WERI-Rb-1 (cell line): ENCODE measurements around the gene KDM4C.

Experiments
- DNase-seq: peaks from one replicate; pipeline ENCODE4 v3.0.0-alpha.2; 2020
- H3K27ac ChIP-seq: fragments of 250-450 bp; sonication (Bioruptor Pico); 2 replicates; pipeline ENCODE4 v1.5.1; 2020; ENCODE audit warnings: mild to moderate bottlenecking, moderate library complexity
- H3K27me3 ChIP-seq: fragments of 250-450 bp; sonication (Bioruptor Pico); 2 replicates; pipeline ENCODE4 v1.5.1; 2021; ENCODE audit warnings: mild to moderate bottlenecking, low read depth, moderate library complexity; ENCODE audit not compliant: insufficient read depth, severe bottlenecking
- H3K36me3 ChIP-seq: fragments of 250-450 bp; sonication (Bioruptor Pico); 2 replicates; pipeline ENCODE4 v1.5.1; 2020; ENCODE audit warnings: mild to moderate bottlenecking, moderate library complexity
- H3K4me3 ChIP-seq: 2 replicates; pipeline ENCODE4 v1.5.1; 2011; ENCODE audit warnings: low read depth, mild to moderate bottlenecking, control low read depth, low read length
- H3K9me3 ChIP-seq: fragments of 250-450 bp; sonication (Bioruptor Pico); 2 replicates; pipeline ENCODE4 v1.5.1; 2021; ENCODE audit warnings: mild to moderate bottlenecking, moderate library complexity; ENCODE audit not compliant: severe bottlenecking
- TF ChIP-seq, protein P1 (sequence below): IDR thresholded peaks from 2 replicates; pipeline ENCODE4 v1.5.1; 2011; ENCODE audit warnings: low read depth, mild to moderate bottlenecking, control low read depth, inconsistent platforms, low read length

The KDM4C gene

DNA sequence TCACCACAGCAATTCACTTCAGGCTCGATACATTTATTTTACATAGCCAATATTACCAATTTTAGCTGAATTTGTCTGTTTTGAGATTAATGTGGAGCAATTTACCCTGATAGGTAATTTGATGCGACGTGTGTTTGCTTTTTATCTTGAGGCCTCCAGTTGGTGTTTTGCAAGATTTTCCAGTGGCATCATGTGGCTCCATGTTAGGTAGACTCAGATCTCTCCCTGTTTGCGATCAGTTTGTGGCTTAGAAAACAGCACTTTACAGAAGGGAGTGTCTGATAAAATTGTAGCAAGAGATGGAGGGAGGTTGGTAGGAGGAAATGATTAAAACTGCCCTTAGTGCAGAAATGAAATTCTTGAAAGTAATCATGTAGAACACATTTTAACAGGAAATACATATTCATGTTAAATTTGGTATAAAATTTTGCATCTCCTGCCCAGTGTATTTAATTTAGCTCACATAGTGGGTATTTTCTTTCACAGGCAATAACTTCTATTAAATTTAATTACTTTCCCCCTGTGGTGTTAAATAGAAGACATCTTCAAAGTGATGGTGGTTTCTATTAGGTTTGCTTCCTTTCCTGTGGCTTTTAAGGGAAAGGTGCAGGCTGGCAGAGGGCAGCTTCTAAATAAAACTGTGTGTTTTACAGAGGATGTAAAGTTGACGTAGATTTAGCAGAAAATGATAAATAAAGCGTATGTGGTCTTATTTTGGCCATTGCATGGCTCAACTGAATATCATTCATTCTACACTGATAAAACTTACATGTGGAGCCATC lies 135.8 kb downstream of the KDM4C start:
- Histone ChIP-seq H3K36me3 (no peaks in the 10 kb centered on the region), H3K4me3 (no peak overlapping the region), H3K27me3 (no peaks in the 10 kb centered on the region), H3K9me3 (no peaks in the 10 kb centered on the region), H3K27ac (no peak overlapping the region)
- no peak for DNase-seq
- TF ChIP-seq, protein P1, sequence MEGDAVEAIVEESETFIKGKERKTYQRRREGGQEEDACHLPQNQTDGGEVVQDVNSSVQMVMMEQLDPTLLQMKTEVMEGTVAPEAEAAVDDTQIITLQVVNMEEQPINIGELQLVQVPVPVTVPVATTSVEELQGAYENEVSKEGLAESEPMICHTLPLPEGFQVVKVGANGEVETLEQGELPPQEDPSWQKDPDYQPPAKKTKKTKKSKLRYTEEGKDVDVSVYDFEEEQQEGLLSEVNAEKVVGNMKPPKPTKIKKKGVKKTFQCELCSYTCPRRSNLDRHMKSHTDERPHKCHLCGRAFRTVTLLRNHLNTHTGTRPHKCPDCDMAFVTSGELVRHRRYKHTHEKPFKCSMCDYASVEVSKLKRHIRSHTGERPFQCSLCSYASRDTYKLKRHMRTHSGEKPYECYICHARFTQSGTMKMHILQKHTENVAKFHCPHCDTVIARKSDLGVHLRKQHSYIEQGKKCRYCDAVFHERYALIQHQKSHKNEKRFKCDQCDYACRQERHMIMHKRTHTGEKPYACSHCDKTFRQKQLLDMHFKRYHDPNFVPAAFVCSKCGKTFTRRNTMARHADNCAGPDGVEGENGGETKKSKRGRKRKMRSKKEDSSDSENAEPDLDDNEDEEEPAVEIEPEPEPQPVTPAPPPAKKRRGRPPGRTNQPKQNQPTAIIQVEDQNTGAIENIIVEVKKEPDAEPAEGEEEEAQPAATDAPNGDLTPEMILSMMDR, result no peak

DNA sequence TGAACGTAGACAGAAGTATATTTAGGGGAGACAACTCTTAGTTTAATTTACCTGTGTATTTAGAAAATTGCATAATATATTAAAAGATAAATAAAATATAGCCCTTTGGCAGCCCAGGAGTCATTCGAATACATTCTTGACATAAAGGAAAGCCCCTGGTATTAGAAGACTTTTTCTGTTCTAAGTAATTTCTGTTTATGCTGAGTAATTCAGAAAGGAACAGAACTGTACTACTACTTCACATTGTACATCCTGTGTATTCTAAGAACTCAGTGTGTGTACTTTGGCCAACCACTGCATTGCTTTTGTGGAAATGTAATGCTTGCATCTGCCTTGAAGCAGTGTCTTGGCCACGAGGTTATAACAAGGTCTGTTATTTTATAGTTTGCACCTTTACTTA lies 136.4 kb downstream of the KDM4C start:
- DNase-seq, result no peak
- H3K4me3 ChIP-seq, result no peak overlapping the region
- H3K27ac ChIP-seq, result no peak overlapping the region
- no peaks in the 10 kb centered on the region for H3K9me3 ChIP-seq
- no peaks in the 10 kb centered on the region for H3K36me3 ChIP-seq
- H3K27me3 ChIP-seq, result no peaks in the 10 kb centered on the region
- TF ChIP-seq, protein P1, result no peak

DNA sequence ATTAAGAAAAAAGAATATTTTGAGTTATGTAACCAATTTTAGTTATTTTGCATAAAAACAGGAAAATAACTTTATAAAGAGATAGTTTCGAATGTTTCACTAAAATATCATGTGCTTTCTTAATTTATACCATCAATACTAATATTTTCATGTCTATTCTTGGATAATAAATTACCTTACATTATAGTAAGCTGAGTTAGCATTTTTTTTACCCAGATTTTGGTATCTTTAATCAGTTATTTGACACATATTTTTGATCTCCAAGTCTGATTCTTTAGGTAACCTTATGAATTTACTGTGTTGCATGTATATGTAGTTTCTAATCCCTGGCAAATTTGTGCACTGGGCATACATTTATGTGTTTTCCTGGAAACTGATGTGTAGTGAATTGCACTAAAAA lies 138.0 kb downstream of the KDM4C start:
- no peak for DNase-seq
- no peaks in the 10 kb centered on the region for H3K36me3 ChIP-seq
- no peaks in the 10 kb centered on the region for H3K27me3 ChIP-seq
- no peak overlapping the region for H3K27ac ChIP-seq
- H3K9me3 ChIP-seq, result no peaks in the 10 kb centered on the region
- no peak overlapping the region for H3K4me3 ChIP-seq
- TF ChIP-seq, protein P1, result no peak

DNA sequence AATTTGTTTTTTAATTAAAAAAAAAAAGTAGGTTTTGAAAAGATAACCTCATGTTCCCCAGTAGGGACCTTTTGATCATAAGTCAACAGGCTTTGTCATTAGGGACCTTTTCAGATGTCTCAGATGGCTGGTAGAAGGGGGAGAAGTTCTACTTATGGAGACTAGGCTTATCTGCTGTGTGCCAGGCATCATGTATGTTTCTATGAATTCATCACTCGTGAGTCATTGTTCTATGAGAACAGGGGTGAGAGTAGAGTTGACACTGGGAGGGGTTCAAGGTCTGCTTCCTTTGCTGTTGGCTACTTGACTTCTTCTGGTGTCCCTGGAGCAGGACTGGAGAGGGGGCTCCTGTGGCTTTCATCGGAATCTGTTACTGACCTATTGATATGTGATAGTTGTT lies 138.8 kb downstream of the KDM4C start:
- no peaks in the 10 kb centered on the region for H3K36me3 ChIP-seq
- no peaks in the 10 kb centered on the region for H3K9me3 ChIP-seq
- no peak for DNase-seq
- H3K4me3 ChIP-seq, result no peak overlapping the region
- no peaks in the 10 kb centered on the region for H3K27me3 ChIP-seq
- no peak overlapping the region for H3K27ac ChIP-seq
- TF ChIP-seq, protein P1, result no peak

DNA sequence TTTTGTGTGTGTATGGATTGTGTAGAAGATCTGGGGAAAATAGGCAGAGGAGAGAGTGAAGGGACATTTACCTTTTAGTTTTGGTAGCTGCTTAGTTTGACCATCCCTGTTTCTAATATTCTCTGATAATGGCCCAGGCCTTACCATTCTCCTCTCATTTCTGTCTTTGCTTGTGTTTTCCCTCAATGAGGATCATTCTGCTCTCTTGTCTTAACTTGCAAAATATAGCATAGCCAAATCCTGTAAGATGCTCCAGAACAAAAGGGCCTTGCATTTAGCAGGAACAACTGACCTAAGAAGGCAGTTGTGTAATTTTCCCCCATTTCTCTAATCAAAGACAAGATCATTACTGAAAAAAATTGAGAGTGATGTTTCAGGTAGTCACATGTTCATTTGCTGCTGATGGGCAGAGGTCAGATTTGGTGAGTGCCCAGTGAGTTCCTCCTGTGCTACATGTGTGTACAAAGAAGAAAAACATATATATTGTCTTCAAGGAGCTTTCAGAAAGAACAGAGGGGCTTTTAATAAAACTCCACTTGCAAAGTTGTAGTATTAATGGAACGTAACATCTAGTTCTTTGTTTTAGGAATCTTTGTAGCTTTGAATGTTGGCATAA lies 139.5 kb downstream of the KDM4C start:
- H3K27ac ChIP-seq, result no peak overlapping the region
- TF ChIP-seq, protein P1, result no peak
- DNase-seq, result no peak
- no peaks in the 10 kb centered on the region for H3K9me3 ChIP-seq
- no peak overlapping the region for H3K4me3 ChIP-seq
- H3K27me3 ChIP-seq, result no peaks in the 10 kb centered on the region
- no peaks in the 10 kb centered on the region for H3K36me3 ChIP-seq
